K562 (cell line): Measurements from ENCODE around the gene MOB3B.

Experiments
- CREB1 ChIP-seq, 2 experiments: sonication (generic) in 1 of 2; formaldehyde crosslinking in 1 of 2; IDR thresholded peaks; 2 replicates each; pipeline versions ENCODE4 v1.6.1 to v1.8.0; 2012 to 2022; ENCODE audit warnings: inconsistent platforms in 1 of 2, mild to moderate bottlenecking in 1 of 2, missing genetic modification reagents in 1 of 2, moderate library complexity in 1 of 2
- EZH2 ChIP-seq: IDR thresholded peaks from 2 replicates; pipeline ENCODE4 v1.6.1; 2012; ENCODE audit warnings: low read depth, mild to moderate bottlenecking, inconsistent platforms, low read length, borderline replicate concordance
- GATAD2B ChIP-seq: fragments of 450-650 bp; IDR thresholded peaks from 2 replicates; pipeline ENCODE4 v1.6.1; 2017; ENCODE audit warnings: mild to moderate bottlenecking, borderline replicate concordance
- HNRNPLL ChIP-seq: fragments of 200-400 bp; formaldehyde crosslinking; IDR thresholded peaks from 2 replicates; pipeline ENCODE4 v1.6.1; 2017; ENCODE audit warnings: low read length, low read depth, mild to moderate bottlenecking; ENCODE audit not compliant: poor library complexity, severe bottlenecking
- HNRNPUL1 ChIP-seq: fragments of 200-400 bp; formaldehyde crosslinking; IDR thresholded peaks from 2 replicates; pipeline ENCODE4 v1.6.1; 2017; ENCODE audit warnings: low read length
- POLR2A ChIP-seq: fragments of 450-650 bp; conservative IDR thresholded peaks from 2 replicates; pipeline ENCODE4 v1.6.1; 2016
- TF ChIP-seq, protein P1 (sequence below), 3 experiments: IDR thresholded peaks in 2 of 3; conservative IDR thresholded peaks in 1 of 3; 2 replicates each; pipeline ENCODE4 v1.5.1; 2011 to 2012; ENCODE audit warnings: low read length in 3 of 3, mild to moderate bottlenecking in 3 of 3, control low read depth in 2 of 3, improper control_type of control experiment in 1 of 3, inconsistent platforms in 1 of 3, low read depth in 1 of 3, mixed read lengths in 1 of 3, moderate library complexity in 1 of 3; ENCODE audit not compliant: insufficient read depth in 2 of 3
- TF ChIP-seq, protein P2 (sequence below): fragments of 250-450 bp; sonication (Bioruptor Pico); IDR thresholded peaks from 2 replicates; pipeline ENCODE4 v1.4.0; 2020; ENCODE audit warnings: mild to moderate bottlenecking, moderate library complexity

DNA sequence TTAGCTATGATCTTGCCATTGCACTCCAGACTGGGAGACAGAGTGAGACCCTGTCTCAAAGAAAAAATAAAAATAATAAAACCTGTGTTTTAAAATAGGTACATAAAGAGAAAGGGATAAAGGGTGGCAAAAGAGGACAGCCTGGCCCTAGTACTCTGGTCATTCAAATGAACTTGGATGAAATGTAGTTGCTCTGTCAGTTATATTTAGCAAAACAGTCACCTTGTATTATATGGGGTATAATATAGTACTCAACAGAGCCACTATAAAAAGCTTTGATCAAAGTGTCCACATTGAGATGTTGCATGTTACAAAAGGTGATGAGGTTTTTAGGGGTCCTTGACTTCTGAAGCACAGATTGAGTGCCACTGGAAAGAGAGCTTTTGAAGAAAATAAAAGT is 171.6 kb downstream of the MOB3B start:
- TF ChIP-seq, protein P1, sequence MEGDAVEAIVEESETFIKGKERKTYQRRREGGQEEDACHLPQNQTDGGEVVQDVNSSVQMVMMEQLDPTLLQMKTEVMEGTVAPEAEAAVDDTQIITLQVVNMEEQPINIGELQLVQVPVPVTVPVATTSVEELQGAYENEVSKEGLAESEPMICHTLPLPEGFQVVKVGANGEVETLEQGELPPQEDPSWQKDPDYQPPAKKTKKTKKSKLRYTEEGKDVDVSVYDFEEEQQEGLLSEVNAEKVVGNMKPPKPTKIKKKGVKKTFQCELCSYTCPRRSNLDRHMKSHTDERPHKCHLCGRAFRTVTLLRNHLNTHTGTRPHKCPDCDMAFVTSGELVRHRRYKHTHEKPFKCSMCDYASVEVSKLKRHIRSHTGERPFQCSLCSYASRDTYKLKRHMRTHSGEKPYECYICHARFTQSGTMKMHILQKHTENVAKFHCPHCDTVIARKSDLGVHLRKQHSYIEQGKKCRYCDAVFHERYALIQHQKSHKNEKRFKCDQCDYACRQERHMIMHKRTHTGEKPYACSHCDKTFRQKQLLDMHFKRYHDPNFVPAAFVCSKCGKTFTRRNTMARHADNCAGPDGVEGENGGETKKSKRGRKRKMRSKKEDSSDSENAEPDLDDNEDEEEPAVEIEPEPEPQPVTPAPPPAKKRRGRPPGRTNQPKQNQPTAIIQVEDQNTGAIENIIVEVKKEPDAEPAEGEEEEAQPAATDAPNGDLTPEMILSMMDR (IDR thresholded peaks at IDR 0.05 in 2 of 3, conservative IDR thresholded peaks at IDR 0.05 in 1 of 3; ENCODE audit: insufficient read depth in 2 of 3, low read depth in 1 of 3, low read length in 3 of 3), result no peak
- TF ChIP-seq EZH2, result no peak
- no peak for TF ChIP-seq POLR2A
- TF ChIP-seq CREB1 (IDR thresholded peaks at IDR 0.05), result no peak
- TF ChIP-seq CREB1 (CRISPR knock-in tag; IDR thresholded peaks at IDR 0.05), result no peak
- TF ChIP-seq, protein P2, sequence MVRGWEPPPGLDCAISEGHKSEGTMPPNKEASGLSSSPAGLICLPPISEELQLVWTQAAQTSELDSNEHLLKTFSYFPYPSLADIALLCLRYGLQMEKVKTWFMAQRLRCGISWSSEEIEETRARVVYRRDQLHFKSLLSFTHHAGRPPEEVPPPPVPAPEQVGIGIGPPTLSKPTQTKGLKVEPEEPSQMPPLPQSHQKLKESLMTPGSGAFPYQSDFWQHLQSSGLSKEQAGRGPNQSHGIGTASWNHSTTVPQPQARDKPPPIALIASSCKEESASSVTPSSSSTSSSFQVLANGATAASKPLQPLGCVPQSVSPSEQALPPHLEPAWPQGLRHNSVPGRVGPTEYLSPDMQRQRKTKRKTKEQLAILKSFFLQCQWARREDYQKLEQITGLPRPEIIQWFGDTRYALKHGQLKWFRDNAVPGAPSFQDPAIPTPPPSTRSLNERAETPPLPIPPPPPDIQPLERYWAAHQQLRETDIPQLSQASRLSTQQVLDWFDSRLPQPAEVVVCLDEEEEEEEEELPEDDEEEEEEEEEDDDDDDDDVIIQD (CRISPR knock-in tag), result no peak
- no peak for TF ChIP-seq HNRNPUL1
- no peak for TF ChIP-seq HNRNPLL
- no peak for TF ChIP-seq GATAD2B
